WTC11 (cell line): ENCODE data around the gene RSPO1. TPM values are rescaled to one million over a fixed set of nuclear protein-coding genes. Genes with fewer than 3 reads are reported as not detected.

Source experiments
- AR ChIP-seq: fragments of 250-450 bp; sonication (Bioruptor Pico); IDR thresholded peaks from 2 replicates; pipeline ENCODE4 v1.9.0; 2021; ENCODE audit warnings: mild to moderate bottlenecking
- ERG ChIP-seq: fragments of 250-450 bp; sonication (Bioruptor Pico); IDR thresholded peaks from 2 replicates; pipeline ENCODE4 v1.8.0; 2021; ENCODE audit warnings: mild to moderate bottlenecking
- IRF2 ChIP-seq: sonication (generic); formaldehyde crosslinking; IDR thresholded peaks from 2 replicates; pipeline ENCODE4 v1.8.0; 2022; ENCODE audit warnings: low read depth, missing genetic modification reagents, borderline replicate concordance
- MLX ChIP-seq: sonication (generic); formaldehyde crosslinking; IDR thresholded peaks from 2 replicates; pipeline ENCODE4 v1.8.1; 2023; ENCODE audit warnings: mild to moderate bottlenecking, missing genetic modification reagents, moderate library complexity
- NFYB ChIP-seq: sonication (generic); formaldehyde crosslinking; conservative IDR thresholded peaks from 2 replicates; pipeline ENCODE4 v1.8.0; 2022; ENCODE audit warnings: low read depth, missing genetic modification reagents
- STAT6 ChIP-seq: sonication (generic); formaldehyde crosslinking; conservative IDR thresholded peaks from 2 replicates; pipeline ENCODE4 v1.8.1; 2023; ENCODE audit warnings: mild to moderate bottlenecking, low read depth, missing genetic modification reagents, moderate library complexity
- ZBTB21 ChIP-seq: sonication (generic); formaldehyde crosslinking; IDR thresholded peaks from 2 replicates; pipeline ENCODE4 v1.8.1; 2023; ENCODE audit warnings: mild to moderate bottlenecking, missing genetic modification reagents, borderline replicate concordance
- ZNF281 ChIP-seq: sonication (generic); formaldehyde crosslinking; IDR thresholded peaks from 2 replicates; pipeline ENCODE4 v1.8.0; 2023; ENCODE audit warnings: mild to moderate bottlenecking, missing genetic modification reagents
- ZNF396 ChIP-seq: fragments of 250-450 bp; sonication (Bioruptor Pico); IDR thresholded peaks from 2 replicates; pipeline ENCODE4 v1.8.0; 2021; ENCODE audit warnings: mild to moderate bottlenecking, moderate library complexity, borderline replicate concordance
- ZNF425 ChIP-seq: fragments of 250-450 bp; sonication (Bioruptor Pico); conservative IDR thresholded peaks from 2 replicates; pipeline ENCODE4 v1.9.0; 2021; ENCODE audit warnings: mild to moderate bottlenecking
- ZNF532 ChIP-seq: fragments of 250-450 bp; sonication (Bioruptor Pico); IDR thresholded peaks from 2 replicates; pipeline ENCODE4 v1.9.0; 2021; ENCODE audit warnings: mild to moderate bottlenecking, borderline replicate concordance
- total RNA-seq: library from RNA; stranded (reverse); gene quantifications from 3 replicates; pipeline ENCODE4 v1.2.3, GENCODE V29; 2021

Gene RSPO1
- total RNA-seq, 1 experiment from 2014 or later, result 0.13 TPM

- TF ChIP-seq STAT6 (no peak), ZNF281 (CRISPR knock-in tag) (no peak), IRF2 (CRISPR knock-in tag) (no peak), ZNF425 (no peak), ZNF532 (CRISPR knock-in tag) (no peak), NFYB (no peak), ZNF396 (CRISPR knock-in tag) (no peak), ERG (CRISPR knock-in tag) (no peak), MLX (CRISPR knock-in tag) (no peak), ZBTB21 (CRISPR knock-in tag) (no peak), AR (CRISPR knock-in tag) (no peak)
Observed at GRCh38 chr1:37657620-37658412, 23.1 kb upstream of the RSPO1 start (continued).
